NCI-H2196 (cell line): ENCODE results near the gene NIBAN1.

ENCODE experiments used
- DNase-seq: peaks from one replicate; lab custom pipeline; 2025; ENCODE audit not compliant: unreplicated experiment; lab: John Stamatoyannopoulos, UW

NIBAN1 gene

GRCh38 chr1:184947497-184948256 is 26.6 kb downstream of the NIBAN1 start:
- no peak for DNase-seq

- no peak for DNase-seq
Observed at GRCh38 chr1:184945678-184946412, 28.5 kb downstream of the NIBAN1 start.

DNA sequence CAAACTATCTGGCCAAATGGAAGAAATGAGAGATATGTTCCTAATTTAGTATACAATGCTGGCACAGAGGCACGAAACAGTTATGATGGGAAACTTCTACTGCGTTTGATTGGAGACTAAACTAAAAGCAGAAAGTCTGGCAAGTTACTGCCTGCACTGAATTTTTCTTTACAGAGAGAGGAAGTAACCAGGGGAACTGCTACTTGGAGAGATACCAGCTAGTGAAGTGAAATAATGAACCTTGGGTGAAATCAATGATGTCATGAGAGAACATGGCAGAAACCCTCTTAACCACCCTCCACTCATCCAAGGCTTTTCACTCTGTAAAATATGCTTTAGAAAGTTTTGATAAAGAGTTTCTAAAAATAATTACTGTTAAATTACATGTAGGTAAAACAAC is 29.3 kb downstream of the NIBAN1 start:
- DNase-seq: no peak

DNA sequence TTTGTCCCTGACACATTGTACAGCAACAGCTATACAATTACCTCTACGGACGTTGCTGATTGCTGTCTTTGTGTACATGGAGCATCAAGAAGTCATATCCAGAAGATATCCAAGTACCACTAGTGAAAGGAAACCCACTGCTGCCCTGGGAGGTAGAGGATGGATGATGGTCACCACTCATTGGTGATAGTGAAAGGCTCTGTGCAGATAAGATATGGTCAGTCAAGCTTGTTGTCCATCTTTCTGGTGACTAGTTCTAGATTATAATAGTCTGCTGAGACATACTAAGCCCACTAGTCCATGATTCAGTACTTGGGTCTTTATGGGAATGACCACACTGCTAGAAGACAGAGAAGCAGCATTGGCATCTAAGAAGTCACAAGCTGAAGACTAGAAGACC is 30.3 kb downstream of the NIBAN1 start:
- no peak for DNase-seq

DNA sequence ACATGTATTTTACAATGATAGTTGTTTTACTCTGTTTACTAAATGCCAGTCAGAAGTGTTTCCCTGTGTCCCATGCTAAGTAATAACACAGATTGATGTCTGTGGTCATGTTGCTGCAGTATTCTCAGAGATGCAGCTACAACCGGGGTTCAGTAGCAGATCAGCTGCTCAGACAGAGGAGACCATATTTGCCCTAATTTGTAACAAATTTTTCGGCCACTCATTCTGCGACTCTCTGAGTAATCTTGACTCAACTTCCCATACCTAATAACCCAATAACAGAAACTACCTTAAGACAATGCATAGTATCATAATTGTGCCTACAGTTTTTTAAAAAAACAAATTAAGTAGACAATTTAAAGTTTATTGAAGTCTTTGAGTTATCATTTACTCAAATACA is 32.6 kb downstream of the NIBAN1 start:
- DNase-seq: no peak

DNA sequence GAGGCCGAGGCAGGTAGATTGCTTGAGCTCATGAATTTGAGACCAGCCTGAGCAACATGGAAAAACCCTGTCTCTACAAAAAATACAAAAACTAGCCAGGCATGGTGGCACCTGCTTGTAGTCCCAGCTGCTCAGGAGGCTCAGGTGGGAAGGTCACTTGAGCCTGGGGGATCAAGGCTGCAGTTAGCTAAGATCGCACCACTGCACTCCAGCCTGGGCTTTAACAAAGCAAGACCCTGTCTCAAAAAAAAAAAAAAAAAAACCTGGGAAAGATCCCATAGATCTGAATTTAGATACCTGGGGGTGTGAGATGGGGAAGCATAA is 32.9 kb downstream of the NIBAN1 start:
- no peak for DNase-seq

DNA sequence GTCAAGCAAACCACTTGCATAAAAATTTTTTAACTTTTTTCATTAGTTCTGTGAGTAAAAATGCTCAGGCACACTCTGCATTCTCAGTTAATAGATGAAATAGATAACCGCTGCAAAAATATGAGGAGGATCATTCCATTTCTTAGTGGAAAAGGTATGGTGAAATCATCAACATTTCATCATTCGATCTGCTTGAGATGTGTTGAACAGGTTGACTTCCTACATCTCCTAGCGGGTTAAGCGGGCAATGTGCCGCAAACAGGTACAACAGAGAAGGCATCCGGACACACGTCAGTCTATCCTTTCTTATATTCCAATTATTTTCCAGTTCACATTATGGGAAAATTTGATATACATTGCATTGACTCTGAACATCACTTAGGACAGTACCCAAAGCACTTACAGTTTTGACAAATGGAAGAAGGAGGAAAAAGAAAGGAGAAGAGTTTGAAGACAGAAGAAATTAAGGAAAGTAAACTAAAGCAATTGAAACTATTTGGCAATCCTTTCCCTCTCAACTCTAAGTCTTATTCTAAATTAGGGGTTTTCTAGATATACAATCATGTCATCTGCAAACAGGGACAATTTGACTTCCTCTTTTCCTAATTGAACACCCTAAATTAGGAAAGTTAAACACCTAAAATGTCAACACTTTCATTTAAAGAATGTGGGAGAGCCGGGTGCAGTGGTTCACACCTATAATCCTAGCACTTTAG is 33.5 kb downstream of the NIBAN1 start:
- no peak for DNase-seq

GRCh38 chr1:184940226-184940625 is 34.1 kb downstream of the NIBAN1 start:
- no peak for DNase-seq

- DNase-seq: no peak
Observed at GRCh38 chr1:184937729-184938128, 36.6 kb downstream of the NIBAN1 start.

DNA sequence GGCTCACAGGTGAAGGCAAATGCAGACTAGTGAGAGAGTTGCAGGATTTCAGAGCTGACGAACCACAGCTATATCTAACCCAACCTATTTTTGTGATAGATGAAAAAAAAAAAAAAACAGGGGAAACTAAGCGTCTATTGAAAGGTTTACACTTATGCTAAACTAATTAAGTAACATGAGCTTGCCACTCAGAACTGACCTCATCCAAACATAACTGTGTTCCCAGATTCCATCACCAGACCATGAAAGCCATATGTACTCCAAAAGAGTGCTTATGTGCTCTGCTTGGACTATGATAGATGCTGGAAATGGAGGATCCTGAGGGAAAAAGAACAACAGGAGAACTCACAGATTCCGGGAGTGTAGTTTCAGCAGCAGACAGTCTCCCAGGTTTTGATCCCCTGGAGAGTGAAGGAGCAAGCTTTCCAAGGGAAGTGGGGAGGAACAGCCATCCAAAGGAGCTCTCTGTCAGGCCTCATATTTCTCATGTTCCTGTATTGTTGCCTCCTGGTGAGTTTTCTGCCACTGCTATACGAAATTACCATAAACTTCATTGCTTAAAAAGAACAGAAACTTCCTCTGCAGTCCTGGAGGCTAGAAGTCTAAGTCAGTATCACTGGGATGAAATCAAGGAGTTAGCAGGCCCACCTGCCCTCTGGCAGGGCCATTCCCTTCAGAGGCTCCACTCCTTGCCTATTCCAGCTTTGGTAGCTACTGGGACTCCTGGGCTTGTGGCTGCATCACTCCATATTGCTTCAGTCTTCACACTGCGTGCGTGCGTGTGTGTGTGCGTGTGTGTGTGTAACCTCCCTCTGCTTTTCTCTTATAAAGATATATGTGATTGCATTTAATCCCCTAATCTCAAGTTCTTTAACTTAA is 38.1 kb downstream of the NIBAN1 start:
- DNase-seq: no peak

DNA sequence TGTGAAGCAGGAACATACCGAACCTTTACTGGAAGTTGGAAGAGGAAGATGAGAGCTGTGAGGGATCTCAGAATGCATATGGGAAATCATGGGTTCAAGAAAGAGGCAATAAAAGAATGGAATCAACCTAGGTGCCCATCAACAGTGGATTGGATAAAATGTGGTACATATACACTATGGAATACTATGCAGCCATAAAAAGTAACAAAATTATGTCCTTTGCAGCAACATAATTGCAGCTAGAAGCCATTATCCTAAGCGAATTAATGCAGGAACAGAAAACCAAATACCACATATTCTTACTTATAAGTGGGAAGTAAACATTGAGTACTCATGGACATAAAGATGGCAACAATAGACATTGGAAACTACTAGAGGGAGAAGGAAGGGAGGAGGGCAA is 40.4 kb downstream of the NIBAN1 start:
- DNase-seq: no peak

DNA sequence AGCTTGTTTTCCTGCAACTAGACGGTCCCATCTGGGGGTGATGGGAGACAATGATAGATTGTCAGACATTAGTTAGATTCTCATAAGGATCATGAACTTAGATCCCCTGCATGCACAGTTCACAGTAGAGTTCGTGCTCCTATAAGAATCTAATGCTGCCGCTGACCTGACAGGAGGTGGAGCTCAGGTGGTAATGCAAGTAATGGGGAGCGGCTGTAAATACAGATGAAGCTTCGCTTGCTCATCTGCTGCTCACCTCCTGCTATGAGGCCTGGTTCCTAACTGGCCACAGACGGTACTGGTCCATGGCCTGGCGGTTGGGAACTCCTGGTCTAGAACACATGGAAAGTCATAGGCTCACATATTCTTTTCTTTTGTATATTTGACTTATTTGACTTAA is 42.0 kb downstream of the NIBAN1 start:
- no peak for DNase-seq

DNA sequence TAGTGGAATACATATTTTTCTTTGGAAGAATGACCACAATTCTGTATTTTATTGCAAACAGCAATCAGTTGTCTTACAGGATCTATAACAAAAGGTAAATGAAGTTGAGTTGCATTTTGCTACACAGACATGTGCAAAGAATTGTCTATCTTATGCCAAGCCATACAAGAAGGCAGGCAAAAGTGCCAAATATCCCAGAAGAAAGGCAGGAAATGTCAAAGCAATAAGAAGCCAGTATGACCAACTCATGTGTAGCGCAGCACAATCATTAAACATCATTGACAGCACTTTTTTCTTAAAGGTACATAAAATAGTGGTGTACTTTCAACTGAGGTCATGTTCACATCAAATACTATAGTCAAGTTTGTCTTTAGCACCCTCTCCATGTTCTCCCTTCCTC is 42.7 kb downstream of the NIBAN1 start:
- DNase-seq: no peak

DNA sequence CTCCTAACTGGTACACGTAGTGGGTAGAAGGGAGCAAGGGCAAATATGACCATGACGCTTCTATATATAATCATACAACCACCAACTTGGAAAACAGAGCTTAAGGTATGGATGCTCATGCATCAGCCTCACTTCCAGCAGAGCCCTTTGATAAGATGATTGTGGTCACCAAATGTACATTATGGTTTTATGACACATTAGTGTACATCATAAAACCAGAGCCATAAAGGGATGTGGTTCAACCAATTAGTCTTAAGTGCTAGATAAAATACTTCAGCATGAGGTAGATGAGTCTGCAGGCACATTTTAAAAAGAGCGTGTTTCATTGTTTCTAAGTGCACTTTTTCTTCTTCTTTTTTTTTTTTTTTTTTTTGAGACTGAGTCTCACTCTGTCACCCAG is 43.7 kb downstream of the NIBAN1 start:
- no peak for DNase-seq

DNA sequence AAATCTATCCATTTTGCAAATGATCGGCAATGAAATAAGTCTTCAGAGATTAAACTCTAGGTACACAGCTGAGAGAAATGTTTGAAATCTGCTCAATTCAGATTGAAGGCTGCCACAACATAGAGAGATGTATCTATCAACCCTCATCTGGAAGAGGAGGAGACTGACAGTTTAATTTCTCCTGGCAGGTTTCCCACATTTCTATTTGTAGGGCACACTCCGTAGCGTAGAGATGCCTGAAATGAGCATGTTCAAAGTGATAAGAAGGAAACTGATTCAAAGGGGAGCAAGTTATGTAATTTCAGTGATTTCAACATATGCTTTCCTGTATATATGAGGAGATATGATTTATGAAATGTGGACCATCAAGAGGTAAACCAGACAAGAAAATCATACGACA is 44.1 kb downstream of the NIBAN1 start:
- no peak for DNase-seq

DNA sequence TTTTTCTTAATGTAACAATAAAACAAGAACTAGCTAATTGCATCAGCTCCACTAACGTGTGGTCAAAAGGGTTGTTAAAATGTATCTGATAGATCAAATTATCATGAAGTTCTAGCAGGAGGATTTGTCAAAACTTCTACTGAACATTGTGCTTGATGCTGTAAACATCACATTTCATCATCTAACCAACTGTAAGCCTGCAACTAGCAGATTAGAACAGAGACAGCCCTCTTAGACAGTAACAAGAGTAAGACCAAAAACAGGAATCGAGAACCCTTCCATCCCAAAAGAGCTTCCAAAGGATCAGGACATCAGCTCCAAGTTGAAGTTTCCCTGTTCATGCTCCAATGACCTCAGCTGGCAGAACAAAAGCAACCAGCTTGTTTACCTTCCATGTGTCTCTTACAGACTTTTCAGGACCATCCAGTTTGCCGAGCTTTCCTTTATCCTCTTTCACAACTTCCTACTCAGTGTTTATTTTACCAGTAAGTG is 44.6 kb downstream of the NIBAN1 start:
- no peak for DNase-seq

- DNase-seq: no peak
Observed at GRCh38 chr1:184928394-184928793, 45.9 kb downstream of the NIBAN1 start.
